Measurements from ENCODE around the gene XKR8. TPM values are rescaled to one million over a fixed set of nuclear protein-coding genes. Genes with fewer than 3 reads are reported as not detected.

The XKR8 gene
- total and polyA plus RNA-seq, 9 donors = 3.9 to 6.1 (median 5.3) TPM

DNA sequence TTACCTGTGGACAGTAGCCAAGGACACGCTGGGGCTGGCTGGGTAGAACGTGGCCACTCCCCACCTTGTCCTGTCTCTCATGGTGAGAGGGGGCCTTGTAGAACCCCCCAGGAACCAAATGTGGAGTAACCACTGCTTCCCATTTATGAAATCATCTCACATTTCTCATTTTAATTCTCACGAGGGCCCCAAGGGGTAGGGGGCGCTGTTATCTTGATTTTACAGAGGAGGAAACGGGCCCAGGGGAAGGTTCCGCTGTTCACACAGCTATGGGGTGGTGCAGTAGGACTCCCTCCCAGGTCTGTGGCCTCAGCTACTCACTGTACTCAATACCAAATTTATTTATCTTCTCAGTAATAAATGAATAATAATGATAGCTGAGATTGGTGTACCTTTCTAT lies 19.5 kb upstream of the XKR8 start:
- WGBS, 3 donors = 42 to 44% (median 42%) methylated on average over 6 of the region's 6 CpGs
- Histone ChIP-seq H3K27me3 (no peaks in the 10 kb centered on the region), H3K27ac (no peak overlapping the region), H3K9me3 (no peaks in the 10 kb centered on the region), H3K4me1 (ENCODE audit: insufficient read depth) (no peaks in the 10 kb centered on the region), H3K36me3 (no peaks in the 10 kb centered on the region), H3K4me3 (no peak overlapping the region)
- DNase-seq = no peak
- intact Hi-C loops (cut with DNase I) = no loop called here
- no peak for TF ChIP-seq EP300 (IDR thresholded peaks at IDR 0.05)
- TF ChIP-seq, protein P1, sequence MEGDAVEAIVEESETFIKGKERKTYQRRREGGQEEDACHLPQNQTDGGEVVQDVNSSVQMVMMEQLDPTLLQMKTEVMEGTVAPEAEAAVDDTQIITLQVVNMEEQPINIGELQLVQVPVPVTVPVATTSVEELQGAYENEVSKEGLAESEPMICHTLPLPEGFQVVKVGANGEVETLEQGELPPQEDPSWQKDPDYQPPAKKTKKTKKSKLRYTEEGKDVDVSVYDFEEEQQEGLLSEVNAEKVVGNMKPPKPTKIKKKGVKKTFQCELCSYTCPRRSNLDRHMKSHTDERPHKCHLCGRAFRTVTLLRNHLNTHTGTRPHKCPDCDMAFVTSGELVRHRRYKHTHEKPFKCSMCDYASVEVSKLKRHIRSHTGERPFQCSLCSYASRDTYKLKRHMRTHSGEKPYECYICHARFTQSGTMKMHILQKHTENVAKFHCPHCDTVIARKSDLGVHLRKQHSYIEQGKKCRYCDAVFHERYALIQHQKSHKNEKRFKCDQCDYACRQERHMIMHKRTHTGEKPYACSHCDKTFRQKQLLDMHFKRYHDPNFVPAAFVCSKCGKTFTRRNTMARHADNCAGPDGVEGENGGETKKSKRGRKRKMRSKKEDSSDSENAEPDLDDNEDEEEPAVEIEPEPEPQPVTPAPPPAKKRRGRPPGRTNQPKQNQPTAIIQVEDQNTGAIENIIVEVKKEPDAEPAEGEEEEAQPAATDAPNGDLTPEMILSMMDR (IDR thresholded peaks at IDR 0.05) = no peak
- TF ChIP-seq POLR2A (IDR thresholded peaks at IDR 0.05) = no peak

DNA sequence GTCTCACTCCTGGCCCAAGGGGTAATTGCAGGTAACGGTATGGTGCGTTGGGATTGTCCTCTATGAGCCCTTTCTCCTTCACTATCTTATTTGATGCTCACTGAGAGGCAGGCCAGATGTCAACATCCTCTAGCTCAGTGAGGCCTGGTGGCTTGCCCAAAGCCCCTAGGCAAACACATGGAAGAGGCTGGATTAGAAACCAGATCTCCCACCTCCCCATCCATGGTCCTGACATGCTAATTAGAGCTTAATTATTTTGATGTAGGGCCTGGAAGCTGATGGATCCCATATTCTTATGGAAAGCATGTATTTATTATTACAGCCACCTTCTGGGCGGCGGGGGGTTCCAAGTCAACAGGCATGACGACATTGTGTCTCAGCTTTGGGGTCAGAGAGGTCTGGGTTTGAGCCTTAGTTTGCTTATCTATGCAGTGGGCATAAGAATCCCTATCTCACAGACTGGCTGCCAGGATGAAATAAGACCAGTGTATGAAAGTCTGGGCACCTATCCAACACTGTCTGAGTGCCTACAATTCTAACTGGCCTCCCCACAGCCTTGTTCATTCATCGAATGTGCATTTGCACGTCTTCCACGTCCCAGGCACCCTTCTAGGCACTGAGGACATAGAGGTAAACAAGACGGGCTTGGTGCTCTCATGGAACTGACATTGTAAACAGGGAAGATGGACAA lies 18.8 kb upstream of the XKR8 start:
- no peaks in the 10 kb centered on the region for H3K4me1 ChIP-seq (ENCODE audit: insufficient read depth)
- H3K4me3 ChIP-seq = no peak overlapping the region
- H3K9me3 ChIP-seq = no peaks in the 10 kb centered on the region
- no peaks in the 10 kb centered on the region for H3K27me3 ChIP-seq
- H3K36me3 ChIP-seq = no peaks in the 10 kb centered on the region
- TF ChIP-seq EP300 (IDR thresholded peaks at IDR 0.05) (no peak), POLR2A (IDR thresholded peaks at IDR 0.05) (no peak)
- TF ChIP-seq, protein P1 (IDR thresholded peaks at IDR 0.05) = no peak
- WGBS, 3 donors = 74 to 88% (median 83%) methylated on average over 9 of the region's 9 CpGs
- no peak for DNase-seq
- no peak overlapping the region for H3K27ac ChIP-seq
- intact Hi-C loops (cut with DNase I) = no loop called here

DNA sequence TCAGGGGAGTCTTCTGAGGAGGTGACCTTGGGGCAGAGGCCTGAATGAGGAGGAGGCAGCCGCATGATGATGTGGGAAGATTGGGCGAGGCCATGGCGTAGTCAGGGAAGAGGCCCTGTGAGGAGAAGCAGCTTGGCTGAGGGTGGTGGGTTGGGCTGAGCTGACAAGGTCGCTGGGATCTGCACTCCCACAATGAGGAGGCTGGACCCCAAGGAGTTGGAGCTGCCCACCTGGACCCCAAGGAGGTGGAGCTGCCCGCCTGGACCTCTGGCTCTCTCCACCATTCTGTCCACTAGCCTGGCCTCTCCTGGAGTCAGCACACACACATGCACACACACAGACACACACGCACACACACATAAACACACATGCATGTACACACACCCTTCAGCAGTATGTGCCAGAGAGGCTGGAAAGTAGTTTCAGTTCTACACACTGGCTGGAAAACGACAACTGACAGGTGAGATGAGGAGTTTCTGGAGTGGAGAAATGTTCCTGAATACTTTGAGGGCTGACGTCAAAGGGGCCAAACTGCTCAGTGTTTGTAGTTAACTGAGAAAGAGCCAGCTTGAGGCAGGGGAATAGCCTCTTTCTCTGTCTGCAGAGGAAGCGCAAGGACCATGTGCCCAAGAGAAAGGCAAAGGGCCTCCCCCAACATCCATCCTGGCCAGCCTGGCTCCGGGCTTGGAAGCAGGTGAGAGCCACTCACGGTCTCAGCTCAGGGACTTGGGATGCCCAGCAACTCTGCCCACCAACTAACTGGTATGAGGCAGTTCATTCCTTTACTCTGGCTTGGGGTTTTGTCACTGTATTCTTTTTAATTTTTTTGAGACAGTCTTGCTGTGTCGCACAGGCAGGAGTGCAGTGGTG lies 17.9 kb upstream of the XKR8 start:
- H3K4me1 ChIP-seq (ENCODE audit: insufficient read depth) = no peaks in the 10 kb centered on the region
- H3K9me3 ChIP-seq = no peaks in the 10 kb centered on the region
- no peak overlapping the region for H3K4me3 ChIP-seq
- no peak overlapping the region for H3K27ac ChIP-seq
- intact Hi-C loops (cut with DNase I) = no loop called here
- WGBS, 3 donors = 61 to 65% (median 64%) methylated on average over 12 of the region's 12 CpGs
- no peak for DNase-seq
- no peaks in the 10 kb centered on the region for H3K36me3 ChIP-seq
- TF ChIP-seq POLR2A (IDR thresholded peaks at IDR 0.05) (no peak), EP300 (IDR thresholded peaks at IDR 0.05) (no peak)
- TF ChIP-seq, protein P1 (IDR thresholded peaks at IDR 0.05) = no peak
- no peaks in the 10 kb centered on the region for H3K27me3 ChIP-seq

DNA sequence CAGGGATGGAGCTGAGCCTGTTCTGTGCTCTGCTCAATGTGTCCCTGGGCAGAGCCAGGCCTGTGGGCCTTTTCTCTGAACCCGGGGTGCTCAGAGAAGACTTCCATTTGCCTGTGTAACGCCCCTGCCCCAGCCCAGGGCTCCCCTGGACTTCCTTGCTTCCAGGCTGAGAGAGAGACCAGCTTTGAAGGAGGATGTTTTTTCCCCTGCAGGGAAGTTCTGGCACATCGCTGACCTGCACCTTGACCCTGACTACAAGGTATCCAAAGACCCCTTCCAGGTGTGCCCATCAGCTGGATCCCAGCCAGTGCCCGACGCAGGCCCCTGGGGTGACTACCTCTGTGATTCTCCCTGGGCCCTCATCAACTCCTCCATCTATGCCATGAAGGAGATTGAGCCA lies 14.8 kb upstream of the XKR8 start:
- DNase-seq = no peak
- H3K9me3 ChIP-seq = no peaks in the 10 kb centered on the region
- 75 to 81% (median 80%) methylated on average over 5 of the region's 5 CpGs for WGBS, 3 donors
- TF ChIP-seq POLR2A (IDR thresholded peaks at IDR 0.05) (no peak), EP300 (IDR thresholded peaks at IDR 0.05) (no peak)
- TF ChIP-seq, protein P1 (IDR thresholded peaks at IDR 0.05) = no peak
- H3K27me3 ChIP-seq = no peaks in the 10 kb centered on the region
- H3K4me3 ChIP-seq = no peak overlapping the region
- H3K27ac ChIP-seq = no peak overlapping the region
- intact Hi-C loops (cut with DNase I) = no loop called here
- H3K36me3 ChIP-seq = no peaks in the 10 kb centered on the region
- no peaks in the 10 kb centered on the region for H3K4me1 ChIP-seq (ENCODE audit: insufficient read depth)
